DLD1 (cell line): ENCODE results near the gene AGBL4.
"Not testable (repeated sequence)": the region's sequence is repeated elsewhere in the genome, so short reads cannot be mapped to it uniquely, and the experiment has no call there.

Experiments used
- in situ Hi-C: cut with HindIII; loops from 2 replicates; pipeline ENCODE4 v1.10.0; 2017; ENCODE audit warnings: low sequenced_read_pairs

AGBL4 gene

GRCh38 chr1:49448200-49448599, 575.6 kb downstream of the AGBL4 start:
- in situ Hi-C loops = no loop called here

- in situ Hi-C loops = no loop called here
Measured at GRCh38 chr1:49436865-49437264, 586.9 kb downstream of the AGBL4 start.

- in situ Hi-C loops = no loop called here
Measured at GRCh38 chr1:49435291-49435690, 588.5 kb downstream of the AGBL4 start.

GRCh38 chr1:49424782-49425181, 599.0 kb downstream of the AGBL4 start:
- in situ Hi-C loops = no loop called here

- in situ Hi-C loops = no loop called here
Measured at GRCh38 chr1:49416758-49417157, 607.0 kb downstream of the AGBL4 start.

- in situ Hi-C loops = no loop called here
Measured at GRCh38 chr1:49408346-49408745, 615.4 kb downstream of the AGBL4 start.

GRCh38 chr1:49397086-49397485, 626.7 kb downstream of the AGBL4 start:
- in situ Hi-C loops = no loop called here

- in situ Hi-C loops = no loop called here
Measured at GRCh38 chr1:49394200-49394599, 629.6 kb downstream of the AGBL4 start.

- in situ Hi-C loops = no loop called here
Measured at GRCh38 chr1:49389699-49390098, 634.1 kb downstream of the AGBL4 start.

GRCh38 chr1:49364676-49365075, 659.1 kb downstream of the AGBL4 start:
- in situ Hi-C loops = no loop called here

GRCh38 chr1:49363628-49364027, 660.1 kb downstream of the AGBL4 start:
- in situ Hi-C loops = no loop called here

GRCh38 chr1:49358036-49358435, 665.7 kb downstream of the AGBL4 start:
- in situ Hi-C loops = no loop called here

GRCh38 chr1:49356594-49356993, 667.2 kb downstream of the AGBL4 start:
- in situ Hi-C loops = no loop called here

GRCh38 chr1:49351768-49352167, 672.0 kb downstream of the AGBL4 start:
- in situ Hi-C loops = no loop called here

GRCh38 chr1:49346767-49347349, 676.9 kb downstream of the AGBL4 start:
- in situ Hi-C loops = no loop called here

GRCh38 chr1:49340576-49340975, 683.2 kb downstream of the AGBL4 start:
- in situ Hi-C loops = no loop called here

GRCh38 chr1:49339043-49339442, 684.7 kb downstream of the AGBL4 start:
- in situ Hi-C loops = no loop called here

- in situ Hi-C loops = no loop called here
Measured at GRCh38 chr1:49337251-49337650, 686.5 kb downstream of the AGBL4 start.

GRCh38 chr1:49333906-49334305, 689.8 kb downstream of the AGBL4 start:
- in situ Hi-C loops = no loop called here

GRCh38 chr1:49331066-49331852, 692.5 kb downstream of the AGBL4 start:
- in situ Hi-C loops = no loop called here

- in situ Hi-C loops = no loop called here
Measured at GRCh38 chr1:49323925-49324540, 699.7 kb downstream of the AGBL4 start.

- in situ Hi-C loops = not testable (repeated sequence)
Measured at GRCh38 chr1:49320493-49320892, 703.3 kb downstream of the AGBL4 start.
